Hair follicular keratinocyte (primary cell): ENCODE measurements around the gene ADSS1. TPM values are rescaled to one million over a fixed set of nuclear protein-coding genes. Genes with fewer than 3 reads are reported as not detected.

Experiments used
- total RNA-seq: library from RNA; depleted of rRNA; stranded (reverse); fragments of >200 nt; gene quantifications from 2 replicates; pipeline ENCODE4 v1.2.3, GENCODE V29; 2015

ADSS1 gene
- 0.91 and 5.7 TPM in 2 replicates for total RNA-seq

DNA sequence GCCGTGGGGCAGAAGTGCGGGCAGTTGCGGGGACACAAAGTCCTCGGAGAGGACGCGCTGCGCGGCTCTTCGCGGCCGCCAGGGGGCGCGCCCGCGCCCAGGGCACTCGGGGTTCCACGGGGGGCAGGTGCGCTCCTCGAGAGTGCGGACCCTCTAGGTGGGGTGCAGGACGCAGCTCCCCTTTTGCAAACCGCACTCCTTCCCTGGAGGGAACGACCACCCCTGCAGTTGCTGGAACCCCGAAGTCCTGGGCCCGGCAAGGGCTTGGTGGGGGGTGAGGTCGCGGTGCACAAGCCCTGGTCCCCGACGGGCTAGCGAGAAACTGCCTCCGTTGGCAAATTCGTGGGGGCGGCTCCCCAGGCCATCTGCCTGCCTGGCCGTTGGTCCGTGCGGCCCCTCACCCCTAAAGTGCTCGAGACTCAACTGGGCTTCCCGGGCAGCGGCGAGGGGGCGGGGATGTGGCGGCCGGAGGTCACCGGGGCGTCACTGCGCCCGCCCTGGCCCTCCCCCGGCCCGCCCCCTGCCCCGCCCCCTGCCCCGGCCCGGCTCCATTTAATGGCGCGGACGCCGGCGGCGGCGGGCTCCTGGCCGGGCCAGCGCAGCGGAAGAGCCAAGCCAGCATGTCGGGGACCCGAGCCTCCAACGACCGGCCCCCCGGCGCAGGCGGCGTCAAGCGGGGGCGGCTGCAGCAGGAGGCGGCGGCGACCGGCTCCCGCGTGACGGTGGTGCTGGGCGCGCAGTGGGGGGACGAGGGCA, at the start of gene ADSS1:
TSS of gene ADSS1 (plus strand) at position 579 of the 756 bp plus-strand sequence. CDS start at position 621, 42 bp downstream.

DNA sequence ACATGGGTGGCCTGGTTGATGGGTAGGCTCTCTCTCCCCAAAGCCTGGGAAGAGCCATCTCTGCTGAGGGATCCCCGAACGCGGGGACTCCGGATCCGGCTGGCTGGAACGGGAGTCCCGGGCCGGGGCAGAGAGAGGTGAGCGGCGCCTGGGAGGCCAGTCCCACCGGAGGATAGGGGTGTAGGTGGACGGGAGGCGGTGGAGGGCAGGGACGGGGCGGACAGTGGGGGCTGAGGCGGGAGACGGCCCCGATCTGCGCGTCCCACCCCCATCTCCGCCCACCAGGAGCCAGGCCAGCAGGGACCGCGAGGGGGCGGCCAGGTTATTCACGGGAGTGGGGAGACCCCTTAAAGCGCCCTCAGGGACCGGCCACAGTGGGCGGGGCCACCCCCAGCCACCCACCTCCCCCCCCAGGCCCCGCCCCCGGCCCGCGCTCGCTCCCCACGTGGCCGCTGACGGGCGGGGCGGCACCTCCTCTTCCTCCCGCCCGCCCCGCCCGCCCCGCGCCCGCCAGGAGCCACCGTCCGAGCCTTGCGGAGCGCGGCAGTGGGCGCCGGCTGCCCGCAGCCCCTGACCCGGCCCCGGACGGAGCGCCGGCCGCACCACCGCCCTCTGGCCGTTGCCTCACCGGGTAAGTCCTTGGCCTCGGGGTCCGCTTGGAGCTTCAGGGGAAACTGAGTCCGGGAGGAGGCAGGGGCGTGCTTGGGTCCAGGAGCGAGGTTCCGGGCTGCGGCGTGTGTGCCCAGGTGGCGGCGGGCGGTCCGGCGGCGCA, 34.7 kb upstream of the ADSS1 start, which contains the start of gene INF2:
TSS of gene INF2 (plus strand) at position 510 of the 772 bp plus-strand sequence. CDS start 11,748 bp downstream, outside the sequence.

DNA sequence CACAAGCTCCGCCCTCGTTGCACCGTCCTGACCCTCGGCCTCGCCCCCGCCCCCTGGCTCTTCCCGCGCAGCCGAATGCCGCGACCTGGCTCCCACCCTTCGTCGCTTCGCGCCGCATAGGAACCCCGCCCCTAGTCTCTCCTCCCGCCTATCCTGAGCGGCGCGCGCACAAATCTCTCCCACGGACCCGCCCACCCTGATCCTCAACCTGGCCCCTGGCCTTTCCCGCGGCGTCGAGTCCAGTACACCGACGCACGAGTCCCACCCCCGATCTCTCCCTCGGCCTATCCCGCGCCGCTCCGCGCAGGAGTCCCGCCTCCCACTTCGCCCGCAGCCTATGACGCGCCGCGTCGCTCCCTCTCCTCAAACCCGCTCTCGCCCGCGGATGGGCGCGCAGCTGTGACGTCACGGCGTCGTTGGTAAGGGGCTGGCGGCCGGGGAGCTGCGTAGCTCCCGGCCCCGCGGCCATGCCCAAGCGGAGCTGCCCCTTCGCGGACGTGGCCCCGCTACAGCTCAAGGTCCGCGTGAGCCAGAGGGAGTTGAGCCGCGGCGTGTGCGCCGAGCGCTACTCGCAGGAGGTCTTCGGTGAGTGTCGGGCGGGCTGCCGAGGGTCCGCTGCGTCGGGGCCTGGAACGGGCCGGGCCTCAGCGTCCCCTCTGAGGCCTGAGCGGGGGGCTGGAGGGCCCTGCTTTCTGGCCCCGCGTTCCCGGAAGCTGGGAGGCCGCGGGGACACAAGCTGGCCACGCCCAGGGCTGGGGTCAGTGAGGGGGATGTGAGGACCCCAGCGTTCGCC, 28.9 kb downstream of the ADSS1 start, which contains the start of gene SIVA1:
TSS of gene SIVA1 (plus strand) at position 413 of the 793 bp plus-strand sequence. CDS start at position 468, 55 bp downstream.

DNA sequence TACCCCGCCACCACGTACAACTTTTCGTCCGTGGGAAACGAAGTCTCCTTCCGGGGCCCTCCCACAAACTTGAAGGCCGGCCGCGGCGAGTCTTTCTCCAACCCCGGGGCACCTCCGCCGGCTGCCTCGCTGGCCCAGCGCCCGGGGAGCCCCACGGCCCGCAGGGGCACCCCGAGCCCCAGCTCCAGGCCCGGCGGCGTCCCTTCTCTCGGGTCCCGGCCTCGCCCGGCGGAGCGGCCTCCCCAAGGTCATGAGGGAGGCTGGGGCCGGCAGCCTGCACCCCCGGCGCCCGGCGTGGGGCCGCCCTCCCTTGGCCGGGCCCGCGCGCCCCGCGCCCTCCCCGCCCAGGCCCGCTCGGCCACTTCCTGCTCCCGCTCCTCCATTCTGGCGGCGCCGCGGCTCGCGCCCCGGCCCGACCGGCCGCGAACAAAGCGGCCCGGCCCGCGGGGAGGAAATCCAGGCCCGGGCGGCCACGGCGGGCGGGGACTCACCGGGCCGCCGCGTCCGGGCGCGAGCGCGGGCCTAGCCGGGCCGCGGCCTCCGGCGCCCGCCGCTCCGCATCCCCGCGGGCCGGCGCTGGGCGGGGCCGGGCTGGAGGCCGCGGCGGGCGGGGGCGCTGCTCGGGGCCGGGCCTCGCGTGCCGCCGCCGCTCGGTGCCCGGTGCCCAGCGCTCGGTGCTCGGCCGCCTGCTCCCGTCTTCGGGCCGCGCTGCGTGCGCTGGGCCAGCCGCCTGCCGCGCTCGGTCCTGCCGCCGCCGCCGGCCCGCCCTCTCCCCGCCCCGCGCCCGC, 71.2 kb downstream of the ADSS1 start, which contains the start of gene AKT1:
TSS of gene AKT1 (minus strand) at position 756 of the 788 bp plus-strand sequence. CDS start 3,105 bp downstream, outside the sequence.

Other genes starting within 250 kb of the ADSS1 start
- gene C14orf180, start 144.5 kb upstream of the ADSS1 start, total RNA-seq: not detected in 2 replicates
- not detected in 2 replicates for gene TMEM179, start 119.5 kb upstream of the ADSS1 start, total RNA-seq
- gene INF2, start 34.6 kb upstream of the ADSS1 start, total RNA-seq: 60.9 and 73.5 TPM in 2 replicates
- gene SIVA1, start 28.9 kb downstream of the ADSS1 start, total RNA-seq: 208 and 416 TPM in 2 replicates
- gene AKT1, start 71.5 kb downstream of the ADSS1 start, total RNA-seq: 110 and 118 TPM in 2 replicates
- 2.3 and 2.7 TPM in 2 replicates for gene ZBTB42, start 76.9 kb downstream of the ADSS1 start, total RNA-seq
- 34.9 and 41.1 TPM in 2 replicates for gene CEP170B, start 141.0 kb downstream of the ADSS1 start, total RNA-seq
- not detected in 2 replicates for gene PLD4, start 200.7 kb downstream of the ADSS1 start, total RNA-seq